Measurements from ENCODE around the gene KLF1.
A peak's percentile ranks its signal among the peaks of the same experiment; 100 is the strongest.

Gene KLF1

GRCh38 chr19:12838182-12838885, 48.7 kb downstream of the KLF1 start, which contains the start of gene MAST1:
MAST1 (plus strand) TSS chr19:12838515; CDS start chr19:12838573, 58 bp downstream.
- DNase-seq, result peak in 1 of 4 experiments; percentile 37

GRCh38 chr19:12837225-12837624, 49.8 kb downstream of the KLF1 start:
- no peak for DNase-seq

GRCh38 chr19:12836529-12836863, 50.5 kb downstream of the KLF1 start:
- no peak for DNase-seq

GRCh38 chr19:12834976-12835757, 51.8 kb downstream of the KLF1 start:
- DNase-seq, result no peak

- no peak for DNase-seq
Measured at GRCh38 chr19:12834566-12834943, 52.4 kb downstream of the KLF1 start, which contains the start of gene RTBDN. RTBDN (minus strand) TSS chr19:12834579; CDS start chr19:12829979, 4,600 bp downstream.

All from activated naive CD4-positive, alpha-beta T cell (primary cell).